Stimulated activated CD4-positive, alpha-beta T cell treated with anti-CD3 and anti-CD28 coated beads, Interleukin-1b, Interleukin-23, amount 100 ng/mL, for 1 hour (primary cell): ENCODE results near the gene HEMK1.
A peak's percentile ranks its signal among the peaks of the same experiment; 100 is the strongest.

Experiments used
- DNase-seq, 2 donors: peaks; one replicate each; pipeline ENCODE4 v3.0.0-alpha.2; 2020; ENCODE audit warnings: low read depth in 2 of 2

HEMK1 gene

GRCh38 chr3:50545781-50546180 is 23.5 kb upstream of the HEMK1 start:
- no peak for DNase-seq

- DNase-seq = no peak
Measured at GRCh38 chr3:50549226-50549625, 20.1 kb upstream of the HEMK1 start.

GRCh38 chr3:50550079-50550736 is 19.1 kb upstream of the HEMK1 start:
- peak; percentile 26 to 49 for DNase-seq

GRCh38 chr3:50551054-50551659 is 18.2 kb upstream of the HEMK1 start:
- DNase-seq = no peak

GRCh38 chr3:50551681-50552435 is 17.5 kb upstream of the HEMK1 start:
- DNase-seq = no peak

GRCh38 chr3:50552598-50552997 is 16.7 kb upstream of the HEMK1 start:
- DNase-seq = no peak

GRCh38 chr3:50554553-50554952 is 14.8 kb upstream of the HEMK1 start:
- DNase-seq = no peak

- DNase-seq = no peak
Measured at GRCh38 chr3:50557106-50557505, 12.2 kb upstream of the HEMK1 start.

- DNase-seq = no peak
Measured at GRCh38 chr3:50557915-50558314, 11.4 kb upstream of the HEMK1 start.

GRCh38 chr3:50559702-50560101 is 9.6 kb upstream of the HEMK1 start:
- no peak for DNase-seq

GRCh38 chr3:50562861-50563260 is 6.5 kb upstream of the HEMK1 start:
- DNase-seq = no peak

GRCh38 chr3:50563867-50564266 is 5.5 kb upstream of the HEMK1 start:
- DNase-seq = no peak

- DNase-seq = no peak
Measured at GRCh38 chr3:50564321-50564720, 5.0 kb upstream of the HEMK1 start.

GRCh38 chr3:50567011-50567385 is 2.3 kb upstream of the HEMK1 start:
- no peak for DNase-seq

GRCh38 chr3:50567386-50568167 is 1.7 kb upstream of the HEMK1 start, which contains the start of gene C3orf18:
Gene C3orf18, minus strand, starts transcription at chr3:50567747. Its CDS starts 2,048 bp downstream, at chr3:50565699.
- DNase-seq = peak; percentile 86 to 90

- no peak for DNase-seq
Measured at GRCh38 chr3:50570508-50571279, 1.4 kb downstream of the HEMK1 start.

- no peak for DNase-seq
Measured at GRCh38 chr3:50571486-50571885, 2.2 kb downstream of the HEMK1 start.

GRCh38 chr3:50572158-50572557 is 2.8 kb downstream of the HEMK1 start:
- DNase-seq = peak; percentile 54 to 73

- DNase-seq = no peak
Measured at GRCh38 chr3:50572801-50573371, 3.6 kb downstream of the HEMK1 start.

- no peak for DNase-seq
Measured at GRCh38 chr3:50573566-50574443, 4.5 kb downstream of the HEMK1 start.
